Measurements from ENCODE around the gene EGFL8. TPM values are rescaled to one million over a fixed set of nuclear protein-coding genes. Genes with fewer than 3 reads are reported as not detected.
A peak's percentile ranks its signal among the peaks of the same experiment; 100 is the strongest.
"Not testable (repeated sequence)": the region's sequence is repeated elsewhere in the genome, so short reads cannot be mapped to it uniquely, and the experiment has no call there.

Gene EGFL8
- total RNA-seq, 2 experiments from 2014 or later = 6.0 to 8.6 TPM

DNA sequence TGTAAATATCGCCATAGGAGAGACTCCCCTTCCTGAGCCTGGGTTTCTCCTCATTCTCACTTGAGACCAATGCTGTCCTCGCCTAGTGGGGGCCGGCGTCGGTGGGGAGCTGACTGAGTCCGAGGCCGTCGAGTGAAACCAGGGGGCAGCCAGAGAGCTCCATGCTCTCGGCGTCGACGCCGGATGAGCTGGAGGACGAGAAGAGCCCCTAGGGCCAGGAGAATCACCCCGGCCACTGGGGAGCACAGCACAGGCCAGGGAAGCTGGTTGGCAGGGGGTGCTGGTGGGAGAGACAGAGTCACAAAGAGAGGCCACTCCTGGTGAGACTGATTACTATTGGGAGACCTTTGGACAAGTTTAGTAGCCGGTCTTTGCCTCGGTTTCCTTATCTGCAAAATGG, 34.5 kb downstream of the EGFL8 start:
- no peak overlapping the region for H3K4me3 Mint-ChIP-seq
- DNase-seq = no peak
- peaks cover 1% of the 10 kb centered on the region for H3K27me3 Mint-ChIP-seq
- peaks cover 21% of the 10 kb centered on the region for H3K4me1 Mint-ChIP-seq
- no peaks in the 10 kb centered on the region for H3K36me3 Mint-ChIP-seq (ENCODE audit: low read depth)
- no peaks in the 10 kb centered on the region for H3K9me3 Mint-ChIP-seq
- H3K27ac Mint-ChIP-seq = no peak overlapping the region
- POLR2A ChIA-PET = no interaction called here
- CTCF ChIA-PET = no interaction called here

DNA sequence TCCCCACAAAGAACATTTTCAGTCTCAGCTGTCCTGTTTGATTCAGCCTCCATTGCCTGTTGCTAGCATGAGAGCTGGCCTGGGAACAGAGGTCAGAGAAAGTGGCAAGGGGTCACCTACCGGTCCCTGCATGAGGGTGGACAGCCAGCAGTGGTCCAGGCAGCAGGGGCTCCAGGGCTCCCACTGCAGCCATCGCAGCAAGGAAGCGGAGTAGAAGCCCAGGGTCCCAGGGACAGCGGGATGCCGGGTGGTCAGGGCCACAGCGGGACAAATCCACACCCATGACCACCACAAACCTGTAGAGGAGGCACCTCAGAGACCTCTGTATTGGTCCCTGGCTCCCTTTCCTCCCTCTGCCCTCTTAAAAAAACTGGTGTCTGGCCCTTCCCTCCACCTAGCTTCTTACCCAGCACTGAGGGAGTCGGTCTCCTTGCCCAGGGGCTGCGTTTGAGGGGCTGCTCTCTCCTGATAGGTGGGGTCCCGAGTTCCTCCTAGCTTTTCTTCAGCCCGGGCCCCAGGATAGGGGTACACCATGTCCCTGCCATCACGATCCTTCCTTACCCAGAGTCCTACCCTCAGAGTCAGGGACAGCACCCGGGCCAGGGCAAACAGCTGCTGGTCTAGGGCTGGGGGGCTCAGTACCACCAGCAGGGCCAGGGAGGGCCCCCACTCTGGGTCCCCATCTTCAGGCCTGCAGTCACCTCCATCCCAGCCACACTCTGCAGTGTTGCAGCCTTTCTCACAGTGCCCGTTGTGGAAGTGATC, 36.5 kb downstream of the EGFL8 start:
- peaks cover 5% of the 10 kb centered on the region for H3K4me1 Mint-ChIP-seq
- no peak overlapping the region for H3K4me3 Mint-ChIP-seq
- H3K27me3 Mint-ChIP-seq = peaks cover 8% of the 10 kb centered on the region
- no peaks in the 10 kb centered on the region for H3K36me3 Mint-ChIP-seq (ENCODE audit: low read depth)
- POLR2A ChIA-PET = interaction anchor here (0.7 kb wide), 1 partner anchor 504 kb away, joined by 3 read pairs; no protein-coding TSS in a partner anchor
- CTCF ChIA-PET = no interaction called here
- H3K9me3 Mint-ChIP-seq = no peaks in the 10 kb centered on the region
- H3K27ac Mint-ChIP-seq = peak overlapping the region; percentile 57
- no peak for DNase-seq

DNA sequence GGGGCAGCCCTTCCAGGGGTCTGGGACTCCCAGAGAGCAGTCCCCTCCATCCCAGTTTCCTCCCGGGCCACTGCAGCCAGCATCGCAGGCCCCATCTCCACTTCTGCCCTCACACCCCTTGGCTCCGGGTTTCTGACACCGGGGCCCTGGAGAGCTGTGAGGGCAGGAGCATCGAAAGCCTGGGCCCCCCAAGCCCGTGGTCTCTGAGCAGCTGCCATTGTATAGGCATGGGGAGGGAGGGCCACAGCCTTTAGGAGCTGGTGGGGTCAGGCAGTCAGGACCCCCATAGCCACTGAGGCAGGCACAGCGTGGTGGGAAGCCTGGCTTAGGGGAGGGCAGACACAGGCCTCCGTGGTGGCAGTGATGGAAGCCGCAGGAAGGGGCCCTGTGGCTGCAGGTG, 37.8 kb downstream of the EGFL8 start:
- DNase-seq = no peak
- H3K9me3 Mint-ChIP-seq = no peaks in the 10 kb centered on the region
- ChIA-PET POLR2A (no interaction called here), CTCF (interaction anchor here (0.6 to 1.3 kb wide), 2 partner anchors 23 to 706 kb away, joined by 3 to 4 read pairs; no protein-coding TSS in a partner anchor)
- H3K36me3 Mint-ChIP-seq (ENCODE audit: low read depth) = no peaks in the 10 kb centered on the region
- H3K4me3 Mint-ChIP-seq = no peak overlapping the region
- peaks cover 8% of the 10 kb centered on the region for H3K27me3 Mint-ChIP-seq
- H3K4me1 Mint-ChIP-seq = no peaks in the 10 kb centered on the region
- H3K27ac Mint-ChIP-seq = no peak overlapping the region

DNA sequence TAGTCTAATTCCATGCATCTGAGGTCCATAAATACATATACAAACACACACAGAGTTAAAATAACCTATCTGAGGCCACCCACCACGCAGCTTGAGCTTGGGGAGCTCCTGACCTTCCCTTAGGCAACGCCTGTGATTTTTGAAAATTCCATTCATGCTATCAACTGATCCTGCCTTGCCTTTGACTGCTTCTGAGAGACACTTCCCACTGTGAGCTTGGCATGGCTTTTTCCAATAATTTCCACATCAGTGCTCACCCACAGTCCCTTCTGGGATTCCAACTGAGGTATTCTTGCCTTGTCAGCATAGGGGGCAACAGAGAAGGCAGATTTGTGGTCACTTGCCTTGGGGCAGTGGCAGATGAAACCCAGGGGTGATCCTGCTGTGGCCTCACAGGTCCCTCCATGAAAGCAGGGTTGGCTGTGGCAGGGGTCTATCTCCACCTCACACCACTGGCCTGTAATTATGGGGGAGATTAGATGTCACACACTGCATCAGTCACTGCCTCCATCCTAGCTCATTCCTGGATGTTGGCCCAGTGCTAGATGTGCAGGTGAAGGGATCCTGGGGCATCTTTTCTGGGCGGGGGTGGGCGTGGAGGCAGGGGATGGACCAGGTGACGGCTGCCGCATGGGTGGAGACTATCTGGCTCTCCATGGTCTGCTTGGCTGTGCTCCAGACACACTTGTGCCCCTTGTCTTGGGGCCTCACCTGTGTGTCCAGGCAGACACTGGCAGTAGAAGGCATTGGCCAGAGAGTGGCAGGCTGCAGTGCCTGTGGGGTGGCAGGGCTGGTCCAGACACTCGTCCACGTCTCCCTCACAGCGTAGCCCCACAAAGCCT, 39.3 kb downstream of the EGFL8 start:
- H3K4me3 Mint-ChIP-seq = no peak overlapping the region
- no peak for DNase-seq
- H3K27ac Mint-ChIP-seq = no peak overlapping the region
- no peaks in the 10 kb centered on the region for H3K36me3 Mint-ChIP-seq (ENCODE audit: low read depth)
- H3K4me1 Mint-ChIP-seq = no peaks in the 10 kb centered on the region
- no peaks in the 10 kb centered on the region for H3K9me3 Mint-ChIP-seq
- ChIA-PET POLR2A (no interaction called here), CTCF (interaction anchor here (0.6 to 1.3 kb wide), 2 partner anchors 25 to 1818 kb away, joined by 3 to 4 read pairs; no protein-coding TSS in a partner anchor)
- peaks cover 10% of the 10 kb centered on the region for H3K27me3 Mint-ChIP-seq

DNA sequence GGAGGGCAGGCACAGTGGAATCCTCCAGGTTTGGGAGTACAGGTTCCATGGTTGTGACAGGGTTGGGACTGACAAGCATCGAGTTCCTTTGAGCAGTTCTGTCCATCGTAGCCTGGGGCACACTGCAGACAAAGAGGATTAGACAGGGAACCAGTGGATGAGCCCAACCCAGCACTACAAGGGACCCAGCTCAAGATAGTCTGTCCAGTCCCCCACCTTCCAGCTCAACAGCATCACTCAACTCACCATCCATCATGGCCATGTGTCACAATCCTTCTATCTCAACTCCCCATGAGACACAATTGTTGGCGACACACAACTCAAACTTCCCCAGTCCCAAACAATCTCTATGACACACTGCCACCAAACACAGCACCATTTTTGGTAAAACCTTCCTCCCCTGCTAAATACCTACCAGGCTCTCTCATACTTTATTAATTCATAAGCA, 39.9 kb downstream of the EGFL8 start:
- Mint-ChIP-seq H3K4me3 (no peak overlapping the region), H3K27me3 (peaks cover 10% of the 10 kb centered on the region), H3K36me3 (ENCODE audit: low read depth) (no peaks in the 10 kb centered on the region), H3K27ac (no peak overlapping the region), H3K4me1 (no peaks in the 10 kb centered on the region), H3K9me3 (no peaks in the 10 kb centered on the region)
- DNase-seq = no peak
- ChIA-PET POLR2A (no interaction called here), CTCF (interaction anchor here (1.2 kb wide), 1 partner anchor 9 kb away, joined by 4 read pairs; no protein-coding TSS in a partner anchor)

DNA sequence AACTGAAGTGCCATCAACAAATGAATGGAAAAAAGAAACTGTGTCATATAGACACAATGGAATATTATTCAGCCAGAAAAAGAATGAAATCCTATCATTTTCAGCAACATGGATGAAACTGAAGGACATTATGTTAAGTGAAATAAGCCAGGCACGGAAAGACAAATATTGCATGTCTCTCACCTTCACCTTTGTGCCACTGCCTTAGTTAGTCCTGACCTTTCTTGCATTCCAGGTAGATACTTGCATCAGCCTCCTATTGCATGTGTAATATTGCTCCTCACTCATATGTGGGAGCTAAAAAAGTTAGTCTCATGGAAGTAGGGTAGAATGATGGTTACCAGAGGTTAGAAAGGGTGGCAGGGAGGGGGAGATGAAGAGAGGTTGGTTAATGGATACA, 44.6 kb downstream of the EGFL8 start:
- CTCF ChIA-PET = no interaction called here
- no peaks in the 10 kb centered on the region for H3K36me3 Mint-ChIP-seq (ENCODE audit: low read depth)
- POLR2A ChIA-PET = no interaction called here

DNA sequence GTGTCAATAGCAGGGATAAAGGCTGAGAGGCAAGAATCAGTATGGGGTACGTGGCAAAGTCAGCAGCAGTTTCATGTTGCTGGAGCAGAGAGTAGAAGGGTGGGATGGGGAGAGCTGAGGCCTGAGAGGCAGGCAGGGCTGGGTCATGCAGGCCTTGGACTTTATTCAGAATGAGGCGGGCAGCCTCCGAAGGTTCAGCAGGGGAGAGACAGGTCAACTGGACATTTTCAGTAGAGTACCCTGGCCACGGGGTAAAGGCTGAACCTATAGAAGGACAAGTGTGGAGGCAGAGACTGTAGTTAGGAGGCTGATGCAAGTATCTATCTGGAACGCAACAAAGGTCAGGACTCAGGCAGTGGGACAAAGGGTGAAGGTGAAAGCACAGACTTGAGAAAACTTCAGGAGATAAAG, 45.8 kb downstream of the EGFL8 start:
- H3K9me3 Mint-ChIP-seq = no peaks in the 10 kb centered on the region
- POLR2A ChIA-PET = no interaction called here
- H3K4me3 Mint-ChIP-seq = no peak overlapping the region
- CTCF ChIA-PET = no interaction called here
- H3K27ac Mint-ChIP-seq = no peak overlapping the region
- no peaks in the 10 kb centered on the region for H3K36me3 Mint-ChIP-seq (ENCODE audit: low read depth)
- no peaks in the 10 kb centered on the region for H3K4me1 Mint-ChIP-seq
- no peak for DNase-seq
- H3K27me3 Mint-ChIP-seq = peaks cover 3% of the 10 kb centered on the region

More for the DNA sequence above, 44.6 kb downstream of the EGFL8 start:
- H3K4me3 Mint-ChIP-seq = no peak overlapping the region
- H3K9me3 Mint-ChIP-seq = no peaks in the 10 kb centered on the region
- H3K27me3 Mint-ChIP-seq = peaks cover 9% of the 10 kb centered on the region
- no peak for DNase-seq
- H3K27ac Mint-ChIP-seq = no peak overlapping the region
- H3K4me1 Mint-ChIP-seq = no peaks in the 10 kb centered on the region

DNA sequence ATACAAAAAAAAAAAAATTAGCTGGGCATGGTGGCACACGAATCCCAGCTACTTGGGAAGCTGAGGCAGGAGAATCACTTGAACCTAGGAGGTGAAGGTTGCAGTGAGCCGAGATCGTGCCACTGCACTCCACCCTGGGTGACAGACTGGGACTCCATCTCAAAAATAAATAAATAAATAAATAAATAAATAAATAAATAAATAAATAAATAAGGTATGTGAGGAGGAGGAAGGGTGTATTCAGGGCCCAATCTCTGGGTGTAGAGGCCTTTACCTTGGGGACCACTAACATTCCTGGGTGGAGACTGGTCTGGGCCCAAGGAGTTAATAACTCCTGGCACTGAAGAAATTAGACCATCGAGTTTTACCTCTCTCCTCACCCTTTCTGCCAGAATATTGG, 47.0 kb downstream of the EGFL8 start:
- CTCF ChIA-PET; DNase-seq; H3K27ac Mint-ChIP-seq; H3K36me3 Mint-ChIP-seq (ENCODE audit: low read depth); H3K27me3 Mint-ChIP-seq; POLR2A ChIA-PET; H3K4me1 Mint-ChIP-seq; H3K9me3 Mint-ChIP-seq; H3K4me3 Mint-ChIP-seq: not testable (repeated sequence)

DNA sequence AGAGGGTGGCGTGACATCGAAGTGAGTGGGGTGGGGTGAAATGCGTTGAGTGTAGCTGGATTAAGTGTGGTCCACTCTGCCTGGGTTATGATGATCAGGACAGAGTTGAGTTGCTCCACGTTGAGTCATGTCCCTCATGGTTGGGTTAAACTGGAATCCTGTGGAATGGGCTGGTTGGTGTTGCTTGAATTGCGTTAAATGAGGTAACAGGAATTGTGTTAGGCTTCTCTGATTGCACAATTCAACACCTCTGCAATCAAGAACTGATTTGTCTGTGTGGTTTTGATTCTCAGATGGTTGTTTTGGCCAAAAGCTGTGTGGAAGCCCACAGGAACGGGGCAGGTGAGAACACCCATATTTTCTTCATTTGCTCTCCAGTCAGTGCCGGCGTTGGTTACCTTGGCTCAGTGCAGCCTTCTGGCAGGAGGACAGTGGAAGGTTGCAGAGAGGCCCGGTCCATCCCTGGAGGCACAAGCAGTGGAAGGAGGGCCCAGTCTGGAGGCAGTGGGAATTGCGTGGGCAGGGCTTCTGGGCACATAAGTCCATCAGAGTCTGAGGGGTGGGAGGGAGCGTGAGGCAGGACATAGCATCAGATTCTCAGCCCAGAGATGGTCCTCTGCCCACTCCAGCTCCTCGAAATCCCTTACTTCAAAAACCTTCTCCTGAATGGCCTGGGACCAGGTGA, 47.8 kb downstream of the EGFL8 start:
- Mint-ChIP-seq H3K27ac (no peak overlapping the region), H3K4me1 (no peaks in the 10 kb centered on the region), H3K4me3 (no peak overlapping the region), H3K27me3 (peaks cover 3% of the 10 kb centered on the region), H3K9me3 (no peaks in the 10 kb centered on the region), H3K36me3 (ENCODE audit: low read depth) (no peaks in the 10 kb centered on the region)
- ChIA-PET POLR2A (no interaction called here), CTCF (no interaction called here)
- DNase-seq = no peak

DNA sequence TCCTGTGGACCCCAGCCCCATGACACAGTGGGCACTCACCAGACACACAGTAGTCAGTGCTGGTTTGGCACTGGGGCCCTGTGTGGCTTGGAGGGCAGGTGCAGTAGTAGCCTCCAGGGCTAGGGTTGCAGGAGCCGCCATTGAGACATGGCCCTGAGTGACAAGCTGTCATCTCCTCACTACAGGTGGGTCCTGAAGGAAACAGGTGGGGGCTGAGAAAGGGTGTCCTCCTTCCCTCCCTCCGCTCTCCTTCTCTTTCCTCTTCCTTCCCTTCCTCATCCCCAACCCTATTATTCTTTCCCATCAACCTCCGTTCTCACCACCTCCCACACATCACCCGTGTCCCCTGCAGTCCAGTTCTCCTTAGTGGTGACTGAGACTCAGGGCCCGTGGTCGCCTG, 49.3 kb downstream of the EGFL8 start:
- Mint-ChIP-seq H3K27ac (no peak overlapping the region), H3K36me3 (ENCODE audit: low read depth) (no peaks in the 10 kb centered on the region), H3K9me3 (no peaks in the 10 kb centered on the region), H3K27me3 (peaks cover 2% of the 10 kb centered on the region), H3K4me3 (no peak overlapping the region), H3K4me1 (no peaks in the 10 kb centered on the region)
- POLR2A ChIA-PET = no interaction called here
- CTCF ChIA-PET = no interaction called here
- no peak for DNase-seq

DNA sequence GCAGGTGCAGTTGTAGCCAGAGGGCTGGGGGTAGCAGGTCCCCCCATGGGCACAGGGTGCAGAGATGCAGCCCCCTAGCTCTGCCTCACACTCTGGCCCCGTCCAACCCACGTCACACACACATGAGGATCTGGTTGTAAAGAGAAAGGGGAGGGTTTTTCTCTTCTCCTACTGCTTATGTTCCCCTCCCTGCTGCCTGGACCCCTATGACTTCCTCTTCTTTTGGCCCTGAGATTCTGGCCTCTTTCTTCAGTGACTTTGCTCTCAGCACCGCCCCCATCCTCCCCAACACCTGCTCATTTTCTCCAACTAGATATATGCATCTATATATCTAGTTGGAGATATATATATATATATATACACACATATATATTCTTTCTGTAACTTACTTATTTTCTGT, 49.7 kb downstream of the EGFL8 start:
- Mint-ChIP-seq H3K4me1 (no peaks in the 10 kb centered on the region), H3K27ac (no peak overlapping the region), H3K9me3 (no peaks in the 10 kb centered on the region), H3K36me3 (ENCODE audit: low read depth) (no peaks in the 10 kb centered on the region), H3K4me3 (no peak overlapping the region), H3K27me3 (peaks cover 2% of the 10 kb centered on the region)
- ChIA-PET CTCF (no interaction called here), POLR2A (no interaction called here)
- no peak for DNase-seq

DNA sequence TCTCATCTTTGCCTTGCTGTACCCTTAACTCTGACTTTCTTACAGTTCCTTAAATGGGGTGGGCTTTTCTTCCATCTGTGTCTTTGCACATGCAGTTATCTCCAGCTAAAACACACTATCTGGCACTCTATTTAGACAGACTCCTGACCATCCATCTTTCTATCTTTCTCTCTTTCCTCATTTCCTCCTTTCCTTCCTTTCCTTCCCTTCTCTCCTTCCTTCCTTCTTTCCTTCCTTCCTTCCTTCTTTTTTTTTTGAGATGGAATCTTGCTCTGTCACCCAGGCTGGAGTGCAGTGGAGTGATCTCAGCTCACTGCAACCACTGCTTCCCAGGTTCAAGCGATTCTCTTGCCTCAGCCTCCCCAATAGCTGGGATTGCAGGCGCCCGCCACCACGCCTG, 51.2 kb downstream of the EGFL8 start:
- Mint-ChIP-seq H3K27ac (no peak overlapping the region), H3K27me3 (peaks cover 2% of the 10 kb centered on the region), H3K9me3 (no peaks in the 10 kb centered on the region), H3K4me3 (no peak overlapping the region), H3K4me1 (no peaks in the 10 kb centered on the region), H3K36me3 (ENCODE audit: low read depth) (no peaks in the 10 kb centered on the region)
- ChIA-PET CTCF (interaction anchor here (0.6 to 0.7 kb wide), 4 partner anchors 16 to 582 kb away, joined by 3 to 4 read pairs (median 3); no protein-coding TSS in a partner anchor), POLR2A (no interaction called here)
- no peak for DNase-seq

DNA sequence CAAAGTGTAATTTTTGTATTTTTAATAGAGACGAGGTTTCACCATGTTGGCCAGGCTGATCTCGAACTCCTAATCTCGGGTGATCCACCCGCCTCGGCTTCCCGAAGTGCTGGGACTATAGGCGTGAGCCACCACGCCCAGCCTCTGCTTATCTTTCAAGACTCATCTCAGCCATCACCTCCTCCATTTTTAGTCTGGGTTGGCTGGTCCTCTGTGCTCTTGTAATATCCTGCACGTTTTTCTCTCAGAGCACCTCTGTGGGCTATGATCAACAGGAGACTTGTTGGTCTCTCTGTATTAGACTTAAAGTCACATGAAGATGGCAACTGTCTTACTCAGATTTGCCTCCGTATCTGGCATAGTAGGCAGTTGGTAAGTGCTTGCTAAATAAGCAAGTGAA, 51.9 kb downstream of the EGFL8 start:
- CTCF ChIA-PET = interaction anchor here (0.7 kb wide), 2 partner anchors 18 to 28 kb away, joined by 3 read pairs; no protein-coding TSS in a partner anchor
- Mint-ChIP-seq H3K27ac (no peak overlapping the region), H3K9me3 (no peaks in the 10 kb centered on the region), H3K4me3 (no peak overlapping the region), H3K4me1 (no peaks in the 10 kb centered on the region), H3K36me3 (ENCODE audit: low read depth) (no peaks in the 10 kb centered on the region), H3K27me3 (peaks cover 2% of the 10 kb centered on the region)
- DNase-seq = no peak
- POLR2A ChIA-PET = no interaction called here
